ENCODE measurements around the gene NDE1. TPM values are rescaled to one million over a fixed set of nuclear protein-coding genes. Genes with fewer than 3 reads are reported as not detected.

NDE1 gene
- total and polyA plus RNA-seq, 2 experiments from 2014 or later: 7.1 to 41.0 TPM

DNA sequence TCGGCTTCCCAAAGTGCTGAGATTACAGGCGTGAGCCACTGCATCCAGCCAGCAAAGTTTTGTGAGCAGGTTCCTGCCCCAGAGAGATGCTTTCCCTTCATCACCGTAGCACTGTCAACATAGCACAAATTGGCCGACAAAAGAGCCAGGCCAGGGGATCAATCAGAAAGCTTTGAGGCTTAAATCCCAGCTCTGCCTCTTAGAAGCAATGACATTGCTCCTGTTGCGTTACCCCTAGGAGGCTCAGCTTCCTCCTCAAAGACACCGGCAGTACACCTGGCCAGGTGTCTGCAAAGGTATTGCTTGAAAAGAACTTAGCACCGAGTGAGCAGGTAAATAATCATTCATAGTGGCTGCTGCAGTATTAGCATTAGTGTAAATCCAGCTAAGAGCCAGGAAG lies 86.5 kb downstream of the NDE1 start:
- no peak for DNase-seq (ENCODE audit: low read depth in 1 of 2, low spot score in 1 of 2)
- TF ChIP-seq CTCF (IDR thresholded peaks at IDR 0.05; ENCODE audit: low read depth, low read length): no peak
- Histone ChIP-seq H3K9me3 (ENCODE audit: low read depth) (no peaks in the 10 kb centered on the region), H3K27me3 (no peaks in the 10 kb centered on the region), H3K4me1 (ENCODE audit: low read depth) (no peaks in the 10 kb centered on the region), H3K4me3 (no peak overlapping the region), H3K27ac (no peak overlapping the region), H3K36me3 (no peaks in the 10 kb centered on the region)

DNA sequence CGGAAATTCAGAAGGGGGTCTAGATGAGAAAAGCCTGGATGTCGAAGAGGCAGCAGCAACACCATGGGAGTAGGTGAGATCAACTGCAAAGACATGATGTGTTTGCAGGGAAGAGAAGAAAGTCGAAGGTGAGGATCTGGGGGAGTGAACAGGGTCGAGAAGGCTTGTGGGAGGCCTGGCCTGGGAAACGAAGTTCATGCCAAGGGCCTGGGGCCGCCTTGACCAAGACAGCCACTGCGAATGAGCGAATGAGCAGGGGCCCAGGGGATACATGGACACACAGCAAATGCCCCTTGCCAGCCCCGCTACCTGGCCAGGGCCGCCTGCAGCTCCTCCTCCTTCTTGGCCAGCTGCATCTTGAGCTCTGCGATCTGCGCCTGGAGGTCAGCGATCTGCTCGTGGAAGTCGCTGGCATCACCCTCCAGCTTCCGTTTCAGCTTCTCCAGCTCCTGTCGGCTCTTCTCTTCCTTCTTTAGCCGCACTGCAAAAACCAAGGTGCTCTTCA lies 87.1 kb downstream of the NDE1 start:
- no peak for TF ChIP-seq CTCF (IDR thresholded peaks at IDR 0.05; ENCODE audit: low read depth, low read length)
- Histone ChIP-seq H3K36me3 (no peaks in the 10 kb centered on the region), H3K4me1 (ENCODE audit: low read depth) (no peaks in the 10 kb centered on the region), H3K4me3 (no peak overlapping the region), H3K27me3 (no peaks in the 10 kb centered on the region), H3K9me3 (ENCODE audit: low read depth) (no peaks in the 10 kb centered on the region), H3K27ac (no peak overlapping the region)
- no peak for DNase-seq (ENCODE audit: low read depth in 1 of 2, low spot score in 1 of 2)

- Histone ChIP-seq H3K9me3 (ENCODE audit: low read depth) (no peaks in the 10 kb centered on the region), H3K27ac (no peak overlapping the region), H3K4me3 (no peak overlapping the region), H3K4me1 (ENCODE audit: low read depth) (no peaks in the 10 kb centered on the region), H3K36me3 (no peaks in the 10 kb centered on the region), H3K27me3 (no peaks in the 10 kb centered on the region)
- no peak for TF ChIP-seq CTCF (IDR thresholded peaks at IDR 0.05; ENCODE audit: low read depth, low read length)
- no peak for DNase-seq (ENCODE audit: low read depth in 1 of 2, low spot score in 1 of 2)
Observed at GRCh38 chr16:15739464-15739863, 89.4 kb downstream of the NDE1 start.

- TF ChIP-seq CTCF (IDR thresholded peaks at IDR 0.05; ENCODE audit: low read depth, low read length): no peak
- no peak overlapping the region for H3K27ac ChIP-seq
- no peaks in the 10 kb centered on the region for H3K4me1 ChIP-seq (ENCODE audit: low read depth)
- no peaks in the 10 kb centered on the region for H3K36me3 ChIP-seq
- H3K9me3 ChIP-seq (ENCODE audit: low read depth): no peaks in the 10 kb centered on the region
- H3K4me3 ChIP-seq: no peak overlapping the region
- H3K27me3 ChIP-seq: no peaks in the 10 kb centered on the region
- DNase-seq (ENCODE audit: low read depth in 1 of 2, low spot score in 1 of 2): no peak
Observed at GRCh38 chr16:15739950-15740349, 89.9 kb downstream of the NDE1 start.

DNA sequence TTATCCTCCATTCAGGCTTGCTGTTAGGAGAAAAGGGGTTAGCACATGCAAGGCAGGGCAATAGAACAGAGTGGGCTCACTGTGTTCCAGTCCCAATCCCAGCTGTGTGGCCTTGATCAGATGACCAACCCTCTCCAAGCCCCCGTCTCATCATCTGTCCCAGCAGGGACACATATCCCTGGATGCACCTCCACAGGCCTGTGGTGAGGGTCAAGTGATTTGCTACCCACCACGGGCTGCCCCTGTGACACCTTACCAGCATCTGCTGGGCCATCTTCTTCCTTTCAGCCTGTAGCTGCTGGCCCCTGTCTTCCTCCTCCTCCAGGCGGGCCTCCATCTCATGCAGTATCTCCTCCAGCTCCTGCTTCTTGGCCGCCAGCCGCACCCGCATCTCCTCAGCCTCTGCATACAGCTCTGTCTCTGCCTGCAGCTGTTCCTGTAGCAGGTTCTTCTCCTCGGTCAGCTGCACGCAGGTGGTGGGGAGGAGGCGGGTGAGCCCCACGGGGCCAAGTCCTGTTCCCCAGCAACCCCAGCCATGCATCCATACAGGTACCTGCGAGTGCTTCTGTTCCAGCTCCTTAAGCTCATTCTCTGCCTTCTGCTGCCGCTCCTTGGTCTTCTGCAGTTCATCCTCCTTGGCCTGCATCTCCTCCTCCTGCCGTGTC lies 91.3 kb downstream of the NDE1 start:
- H3K9me3 ChIP-seq (ENCODE audit: low read depth): no peaks in the 10 kb centered on the region
- H3K4me1 ChIP-seq (ENCODE audit: low read depth): no peaks in the 10 kb centered on the region
- no peak for TF ChIP-seq CTCF (IDR thresholded peaks at IDR 0.05; ENCODE audit: low read depth, low read length)

More for the DNA sequence above, 91.3 kb downstream of the NDE1 start:
- Histone ChIP-seq H3K27me3 (no peaks in the 10 kb centered on the region), H3K36me3 (no peaks in the 10 kb centered on the region), H3K27ac (no peak overlapping the region), H3K4me3 (no peak overlapping the region)
- no peak for DNase-seq (ENCODE audit: low read depth in 1 of 2, low spot score in 1 of 2)

All from cardiac muscle cell (in vitro differentiated cells and primary cell).